ENCODE measurements around the gene MYO1H.

The MYO1H gene

GRCh38 chr12:109430244-109430643 is 82.5 kb downstream of the MYO1H start:
- H3K4me3 ChIP-seq (ENCODE audit: low read depth, low read length): no peak overlapping the region
- POLR2A ChIA-PET: interaction anchor here (0.5 kb wide), 1 partner anchor 44 kb away, joined by 5 read pairs; no protein-coding TSS in a partner anchor
- CTCF ChIA-PET: interaction anchor here (0.6 to 9.8 kb wide), 15 partner anchors 11 to 347 kb away, joined by 3 to 199 read pairs (median 4); partner anchors contain the start of genes KCTD10 and UBE3B
- DNase-seq (ENCODE audit: low read depth, low spot score): no peak
- TF ChIP-seq CTCF (IDR thresholded peaks at IDR 0.05; ENCODE audit: insufficient read depth, low read length, missing control alignments): no peak

- no peak for DNase-seq (ENCODE audit: low read depth, low spot score)
- POLR2A ChIA-PET: no interaction called here
- H3K4me3 ChIP-seq (ENCODE audit: low read depth, low read length): no peak overlapping the region
- TF ChIP-seq CTCF (IDR thresholded peaks at IDR 0.05; ENCODE audit: insufficient read depth, low read length, missing control alignments): no peak
- CTCF ChIA-PET: interaction anchor here (0.6 to 9.8 kb wide), 22 partner anchors 11 to 343 kb away, joined by 3 to 199 read pairs (median 6); partner anchors contain the start of genes KCTD10, MMAB, MVK and UBE3B
Observed at GRCh38 chr12:109432431-109432830, 84.7 kb downstream of the MYO1H start.

GRCh38 chr12:109432842-109433304 is 85.2 kb downstream of the MYO1H start:
- POLR2A ChIA-PET: no interaction called here
- peak; percentile 93 for TF ChIP-seq CTCF (IDR thresholded peaks at IDR 0.05; ENCODE audit: insufficient read depth, low read length, missing control alignments)
- CTCF ChIA-PET: interaction anchor here (0.6 to 9.8 kb wide), 31 partner anchors 11 to 347 kb away, joined by 3 to 199 read pairs (median 5); partner anchors contain the start of genes KCTD10, MMAB, MVK and UBE3B
- peak; percentile 24 for DNase-seq (ENCODE audit: low read depth, low spot score)
- no peak overlapping the region for H3K4me3 ChIP-seq (ENCODE audit: low read depth, low read length)

GRCh38 chr12:109433618-109434017 is 85.9 kb downstream of the MYO1H start:
- POLR2A ChIA-PET: no interaction called here

GRCh38 chr12:109434582-109434981 is 86.9 kb downstream of the MYO1H start:
- H3K4me3 ChIP-seq (ENCODE audit: low read depth, low read length): no peak overlapping the region
- TF ChIP-seq CTCF (IDR thresholded peaks at IDR 0.05; ENCODE audit: insufficient read depth, low read length, missing control alignments): no peak
- ChIA-PET CTCF (interaction anchor here (0.8 to 9.8 kb wide), 11 partner anchors 9 to 84 kb away, joined by 3 to 199 read pairs (median 5); partner anchors contain the start of genes KCTD10 and UBE3B), POLR2A (no interaction called here)
- DNase-seq (ENCODE audit: low read depth, low spot score): no peak

More at GRCh38 chr12:109433618-109434017, 85.9 kb downstream of the MYO1H start:
- CTCF ChIA-PET: interaction anchor here (0.6 to 9.8 kb wide), 27 partner anchors 10 to 346 kb away, joined by 3 to 199 read pairs (median 5); partner anchors contain the start of genes KCTD10 and UBE3B
- DNase-seq (ENCODE audit: low read depth, low spot score): no peak
- TF ChIP-seq CTCF (IDR thresholded peaks at IDR 0.05; ENCODE audit: insufficient read depth, low read length, missing control alignments): peak; percentile 36
- no peak overlapping the region for H3K4me3 ChIP-seq (ENCODE audit: low read depth, low read length)

GRCh38 chr12:109435428-109436187 is 87.9 kb downstream of the MYO1H start:
- no peak for TF ChIP-seq CTCF (IDR thresholded peaks at IDR 0.05; ENCODE audit: insufficient read depth, low read length, missing control alignments)
- no peak overlapping the region for H3K4me3 ChIP-seq (ENCODE audit: low read depth, low read length)
- POLR2A ChIA-PET: interaction anchor here (0.8 kb wide), 1 partner anchor 10 kb away, joined by 3 read pairs; no protein-coding TSS in a partner anchor
- DNase-seq (ENCODE audit: low read depth, low spot score): no peak
- CTCF ChIA-PET: interaction anchor here (0.6 to 9.8 kb wide), 7 partner anchors 14 to 66 kb away, joined by 3 to 199 read pairs (median 5); partner anchors contain the start of genes KCTD10 and UBE3B
